CD14-positive monocyte (primary cell): ENCODE results near the gene CCDC40. TPM values are rescaled to one million over a fixed set of nuclear protein-coding genes. Genes with fewer than 3 reads are reported as not detected.
A peak's percentile ranks its signal among the peaks of the same experiment; 100 is the strongest.
"Not testable (repeated sequence)": the region's sequence is repeated elsewhere in the genome, so short reads cannot be mapped to it uniquely, and the experiment has no call there.

Experiments
- DNase-seq, 3 donors: peaks; one replicate each; pipeline ENCODE4 v3.0.0-alpha.2; 2011 to 2022
- H2AFZ ChIP-seq: 2 replicates; pipeline ENCODE4 v1.6.0; 2012; ENCODE audit warnings: mild to moderate bottlenecking, low read depth, low read length, inconsistent platforms; ENCODE audit not compliant: insufficient read depth, poor library complexity, severe bottlenecking
- H3K27ac ChIP-seq, 2 donors: 1 replicate in 1 of 2; 2 replicates in 1 of 2; pipeline ENCODE4 v1.5.1; 2012 to 2013; ENCODE audit warnings: low read length in 2 of 2, control low read depth in 1 of 2, inconsistent platforms in 1 of 2, low read depth in 1 of 2, mild to moderate bottlenecking in 1 of 2
- H3K27me3 ChIP-seq, 2 donors: one replicate each; pipeline versions ENCODE4 v1.6.0 to v1.6.1; 2011 to 2013; ENCODE audit warnings: low read length in 2 of 2; ENCODE audit not compliant: control insufficient read depth in 2 of 2, insufficient read depth in 2 of 2
- H3K36me3 ChIP-seq, 2 donors: replicated peaks in 1 of 2; 1 replicate in 1 of 2; 2 replicates in 1 of 2; pipeline versions ENCODE4 v1.5.1 to v1.6.1; 2012 to 2013; ENCODE audit warnings: low read length in 2 of 2, control low read depth in 1 of 2, inconsistent platforms in 1 of 2, mild to moderate bottlenecking in 1 of 2; ENCODE audit not compliant: insufficient read depth in 2 of 2, control insufficient read depth in 1 of 2
- H3K4me1 ChIP-seq, 2 donors: 1 replicate in 1 of 2; 2 replicates in 1 of 2; pipeline versions ENCODE4 v1.5.1 to v1.6.1; 2012 to 2013; ENCODE audit warnings: low read length in 2 of 2, control low read depth in 1 of 2, inconsistent platforms in 1 of 2, mild to moderate bottlenecking in 1 of 2, moderate library complexity in 1 of 2; ENCODE audit not compliant: insufficient read depth in 2 of 2, control insufficient read depth in 1 of 2
- H3K4me2 ChIP-seq: replicated peaks from 2 replicates; pipeline ENCODE3; 2012; ENCODE audit warnings: low read length, moderate library complexity, mild to moderate bottlenecking; ENCODE audit not compliant: poor library complexity, severe bottlenecking; ENCODE audit errors: extremely low read depth
- H3K4me3 ChIP-seq, 3 experiments: fragments of 200-600 bp in 1 of 3; sonication (generic) in 1 of 3; replicated peaks in 1 of 3; 1 replicate in 2 of 3; 2 replicates in 1 of 3; pipeline ENCODE4 v1.5.1; 2011 to 2013; ENCODE audit warnings: low read length in 3 of 3, mild to moderate bottlenecking in 3 of 3, control low read depth in 2 of 3, low read depth in 2 of 3, inconsistent platforms in 1 of 3, moderate library complexity in 1 of 3
- H3K79me2 ChIP-seq: 2 replicates; pipeline ENCODE4 v1.6.0; 2012; ENCODE audit warnings: mild to moderate bottlenecking, control low read depth, inconsistent platforms, low read length, moderate library complexity; ENCODE audit not compliant: insufficient read depth
- H3K9ac ChIP-seq: 2 replicates; pipeline ENCODE4 v1.6.0; 2017; ENCODE audit warnings: low read length, mild to moderate bottlenecking; ENCODE audit not compliant: insufficient read depth, poor library complexity, severe bottlenecking
- H3K9me3 ChIP-seq, 2 donors: replicated peaks in 1 of 2; 1 replicate in 1 of 2; 2 replicates in 1 of 2; pipeline versions ENCODE4 v1.5.1 to v1.6.1; 2012 to 2013; ENCODE audit warnings: low read length in 2 of 2, control low read depth in 1 of 2; ENCODE audit not compliant: control insufficient read depth in 1 of 2, insufficient read depth in 1 of 2
- H4K20me1 ChIP-seq: 2 replicates; pipeline ENCODE4 v1.6.0; 2012; ENCODE audit warnings: mild to moderate bottlenecking, low read length, control low read depth, moderate library complexity; ENCODE audit not compliant: insufficient read depth
- H3K27ac Mint-ChIP-seq, 7 donors: one replicate each; pipeline ENCODE4 v1.8.0; 2020; ENCODE audit warnings: mild to moderate bottlenecking in 7 of 7, mixed read lengths in 7 of 7, moderate library complexity in 6 of 7, inconsistent platforms in 2 of 7
- H3K27me3 Mint-ChIP-seq, 3 donors: one replicate each; pipeline ENCODE4 v1.8.0; 2021 to 2022; ENCODE audit warnings: low read depth in 3 of 3, mild to moderate bottlenecking in 3 of 3, mixed read lengths in 3 of 3, moderate library complexity in 3 of 3, inconsistent platforms in 1 of 3
- H3K36me3 Mint-ChIP-seq, 2 donors: one replicate each; pipeline ENCODE4 v1.8.0; 2020; ENCODE audit warnings: mixed read lengths in 2 of 2, inconsistent platforms in 1 of 2, mild to moderate bottlenecking in 1 of 2
- H3K4me1 Mint-ChIP-seq: one replicate; pipeline ENCODE4 v1.8.0; 2020; ENCODE audit warnings: mild to moderate bottlenecking, mixed read lengths
- H3K4me3 Mint-ChIP-seq, 2 donors: one replicate each; pipeline ENCODE4 v1.8.0; 2020; ENCODE audit warnings: mild to moderate bottlenecking in 2 of 2, mixed read lengths in 2 of 2, moderate library complexity in 1 of 2
- H3K9me3 Mint-ChIP-seq, 7 donors: one replicate each; pipeline ENCODE4 v1.8.0; 2020 to 2022; ENCODE audit warnings: mixed read lengths in 7 of 7, mild to moderate bottlenecking in 6 of 7, moderate library complexity in 6 of 7, inconsistent platforms in 2 of 7
- CTCF ChIP-seq: fragments of 200-600 bp; IDR thresholded peaks from one replicate; pipeline ENCODE4 v1.8.0; 2022; ENCODE audit warnings: antibody characterized with exemption, mild to moderate bottlenecking
- WGBS: methylation state at CpG from one replicate; pipeline ENCODE4 v1.1.5; 2013; ENCODE audit warnings: missing lambda C conversion rate; ENCODE audit not compliant: insufficient coverage; 5-methylcytosine and 5-hydroxymethylcytosine counted together
- intact Hi-C, 2 donors: fragments of 100-400 bp; cut with micrococcal nuclease; formaldehyde crosslinking; loops; one replicate each; pipeline versions ENCODE4 v1.15.0 to v1.15.1; 2023
- polyA plus RNA-seq, 3 donors: library from polyadenylated mRNA; depleted of rRNA in 1 of 3; unstranded in 2 of 3; stranded (reverse) in 1 of 3; fragments of 300-500 nt in 2 of 3; fragments of >200 nt in 1 of 3; fragmentation: Illumina TruSeq in 2 of 3; gene quantifications; 1 replicate in 2 of 3; 2 replicates in 1 of 3; pipeline ENCODE4 v1.2.3, GENCODE V29; 2012 to 2021

The CCDC40 gene
- polyA plus RNA-seq, 3 donors: 0.21 to 0.27 TPM; not detected in 1

DNA sequence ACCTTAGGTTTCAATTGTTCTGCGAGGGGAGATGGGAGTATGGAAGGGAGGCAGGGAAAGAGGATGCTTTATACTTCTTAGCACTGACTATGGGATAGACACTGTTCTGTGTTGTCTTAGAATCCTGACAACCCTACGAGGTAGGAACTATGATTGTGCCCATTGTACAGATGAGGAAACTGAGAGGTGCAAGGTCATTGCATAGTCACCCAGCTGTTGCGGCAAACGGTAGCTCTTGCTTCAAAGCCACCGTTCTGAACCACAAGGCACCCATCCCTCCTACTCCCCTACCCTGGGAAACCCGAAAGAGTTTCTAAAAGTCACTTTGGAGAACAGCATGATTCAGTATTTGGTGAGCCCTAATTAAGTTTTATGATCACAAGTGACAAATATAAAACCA is 7.5 kb downstream of the CCDC40 start:
- H2AFZ ChIP-seq: no peak overlapping the region
- no CpG with 5 or more reads among the region's 6 CpGs for WGBS
- DNase-seq: no peak
- H3K27ac Mint-ChIP-seq: no peak overlapping the region
- H3K27me3 ChIP-seq: peaks cover 0 to 5% of the 10 kb centered on the region in 2 donors
- H3K4me3 ChIP-seq: no peak overlapping the region
- no peaks in the 10 kb centered on the region for H3K79me2 ChIP-seq
- H3K36me3 Mint-ChIP-seq: no peaks in the 10 kb centered on the region
- no peak overlapping the region for H3K4me2 ChIP-seq
- intact Hi-C loops: no loop called here
- no peak overlapping the region for H3K9ac ChIP-seq
- H3K4me3 Mint-ChIP-seq: no peak overlapping the region
- TF ChIP-seq CTCF: no peak
- H3K9me3 Mint-ChIP-seq: peaks cover 0 to 4% (median 0%) of the 10 kb centered on the region in 7 donors
- no peak overlapping the region for H3K27ac ChIP-seq
- H3K4me1 ChIP-seq: no peaks in the 10 kb centered on the region
- no peaks in the 10 kb centered on the region for H3K36me3 ChIP-seq
- H4K20me1 ChIP-seq: no peaks in the 10 kb centered on the region
- no peaks in the 10 kb centered on the region for H3K9me3 ChIP-seq
- peaks cover 4 to 15% (median 8%) of the 10 kb centered on the region in 3 donors for H3K27me3 Mint-ChIP-seq
- peaks cover 4% of the 10 kb centered on the region for H3K4me1 Mint-ChIP-seq

GRCh38 chr17:80045703-80046102 is 9.3 kb downstream of the CCDC40 start:
- no peaks in the 10 kb centered on the region for H3K4me1 ChIP-seq
- H3K79me2 ChIP-seq: no peaks in the 10 kb centered on the region
- no peak for TF ChIP-seq CTCF
- H3K27ac Mint-ChIP-seq: peak overlapping the region in 1 of 7 donors; percentile 24
- intact Hi-C loops: no loop called here
- H3K4me3 ChIP-seq: no peak overlapping the region
- no peak overlapping the region for H2AFZ ChIP-seq
- no peak overlapping the region for H3K4me2 ChIP-seq
- H4K20me1 ChIP-seq: no peaks in the 10 kb centered on the region
- no peak overlapping the region for H3K27ac ChIP-seq
- no peaks in the 10 kb centered on the region for H3K36me3 Mint-ChIP-seq
- no peaks in the 10 kb centered on the region for H3K36me3 ChIP-seq
- H3K27me3 ChIP-seq: no peaks in the 10 kb centered on the region
- WGBS: 16% methylated on average over 2 of the region's 4 CpGs
- no peak overlapping the region for H3K4me3 Mint-ChIP-seq
- H3K4me1 Mint-ChIP-seq: no peaks in the 10 kb centered on the region
- no peaks in the 10 kb centered on the region for H3K9me3 ChIP-seq
- peaks cover 4 to 5% (median 5%) of the 10 kb centered on the region in 3 donors for H3K27me3 Mint-ChIP-seq
- no peak for DNase-seq
- H3K9ac ChIP-seq: no peak overlapping the region
- H3K9me3 Mint-ChIP-seq: peaks cover 0 to 4% (median 0%) of the 10 kb centered on the region in 7 donors

DNA sequence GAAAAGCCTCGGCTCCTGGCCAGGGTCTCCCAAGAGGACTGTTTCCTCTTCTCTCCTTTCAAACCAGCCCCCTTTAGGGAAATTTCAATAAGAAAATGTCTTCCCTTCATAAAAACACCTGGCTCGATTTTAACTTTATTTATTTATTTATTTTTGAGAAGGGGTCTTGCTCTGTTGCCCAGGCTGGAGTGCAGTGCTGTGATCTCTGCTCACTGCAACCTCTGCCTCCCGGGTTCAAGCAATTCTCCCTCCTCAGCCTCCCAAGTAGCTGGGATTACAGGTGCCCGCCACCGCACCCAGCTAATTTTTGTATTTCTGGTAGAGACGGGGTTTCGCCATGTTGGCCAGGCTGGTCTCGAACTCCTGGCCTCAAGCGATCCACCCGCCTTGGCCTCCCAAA is 10.3 kb downstream of the CCDC40 start:
- H3K27me3 ChIP-seq, H3K4me1 Mint-ChIP-seq, intact Hi-C loops, H3K27ac Mint-ChIP-seq, H3K36me3 ChIP-seq, H2AFZ ChIP-seq, H3K79me2 ChIP-seq, H3K4me3 ChIP-seq, H4K20me1 ChIP-seq, H3K9me3 Mint-ChIP-seq, H3K27ac ChIP-seq, H3K4me3 Mint-ChIP-seq, H3K27me3 Mint-ChIP-seq, H3K4me1 ChIP-seq, H3K36me3 Mint-ChIP-seq, H3K4me2 ChIP-seq, DNase-seq, H3K9ac ChIP-seq, H3K9me3 ChIP-seq: not testable (repeated sequence)
- whole genome bisulfite sequencing: 96% methylated on average over 8 of the region's 10 CpGs
